D721Med (cell line): ENCODE results near the gene ACACA.

Source experiments
- DNase-seq: peaks from one replicate; pipeline ENCODE4 v3.0.0; 2011; ENCODE audit warnings: low spot score; ENCODE audit not compliant: insufficient read length
- FAIRE-seq: peaks from 2 replicates; lab custom pipeline; 2011; peaks lifted over from hg19 to GRCh38; lab: Jason Lieb, UNC
- TF ChIP-seq, protein P1 (sequence below): IDR thresholded peaks from 2 replicates; pipeline ENCODE4 v1.5.1; 2012; ENCODE audit warnings: mild to moderate bottlenecking, control low read depth; ENCODE audit not compliant: insufficient read depth; ENCODE audit errors: missing control alignments

The ACACA gene

GRCh38 chr17:37218849-37219248 lies 187.8 kb downstream of the ACACA start:
- no peak for FAIRE-seq
- DNase-seq = no peak
- TF ChIP-seq, protein P1, sequence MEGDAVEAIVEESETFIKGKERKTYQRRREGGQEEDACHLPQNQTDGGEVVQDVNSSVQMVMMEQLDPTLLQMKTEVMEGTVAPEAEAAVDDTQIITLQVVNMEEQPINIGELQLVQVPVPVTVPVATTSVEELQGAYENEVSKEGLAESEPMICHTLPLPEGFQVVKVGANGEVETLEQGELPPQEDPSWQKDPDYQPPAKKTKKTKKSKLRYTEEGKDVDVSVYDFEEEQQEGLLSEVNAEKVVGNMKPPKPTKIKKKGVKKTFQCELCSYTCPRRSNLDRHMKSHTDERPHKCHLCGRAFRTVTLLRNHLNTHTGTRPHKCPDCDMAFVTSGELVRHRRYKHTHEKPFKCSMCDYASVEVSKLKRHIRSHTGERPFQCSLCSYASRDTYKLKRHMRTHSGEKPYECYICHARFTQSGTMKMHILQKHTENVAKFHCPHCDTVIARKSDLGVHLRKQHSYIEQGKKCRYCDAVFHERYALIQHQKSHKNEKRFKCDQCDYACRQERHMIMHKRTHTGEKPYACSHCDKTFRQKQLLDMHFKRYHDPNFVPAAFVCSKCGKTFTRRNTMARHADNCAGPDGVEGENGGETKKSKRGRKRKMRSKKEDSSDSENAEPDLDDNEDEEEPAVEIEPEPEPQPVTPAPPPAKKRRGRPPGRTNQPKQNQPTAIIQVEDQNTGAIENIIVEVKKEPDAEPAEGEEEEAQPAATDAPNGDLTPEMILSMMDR = no peak

DNA sequence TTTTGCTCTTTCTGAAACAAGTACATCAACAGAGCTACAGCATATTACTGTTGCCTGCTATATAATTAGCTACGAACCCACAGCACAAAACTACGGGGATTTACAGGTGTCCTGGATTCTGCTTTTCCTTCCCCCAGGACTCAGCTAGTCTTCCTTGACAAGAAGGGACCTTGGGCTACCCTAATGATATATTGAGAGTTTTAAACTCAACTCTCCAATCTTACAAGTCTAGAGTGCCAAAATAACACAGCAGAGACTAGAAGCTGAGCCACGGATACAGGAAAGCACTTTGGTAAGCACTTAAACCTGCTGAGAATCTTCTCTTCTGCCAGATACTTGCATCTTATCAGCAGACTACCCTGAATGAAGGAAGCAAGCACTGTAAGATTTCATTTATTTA lies 192.2 kb downstream of the ACACA start:
- FAIRE-seq = no peak
- TF ChIP-seq, protein P1 = no peak

DNA sequence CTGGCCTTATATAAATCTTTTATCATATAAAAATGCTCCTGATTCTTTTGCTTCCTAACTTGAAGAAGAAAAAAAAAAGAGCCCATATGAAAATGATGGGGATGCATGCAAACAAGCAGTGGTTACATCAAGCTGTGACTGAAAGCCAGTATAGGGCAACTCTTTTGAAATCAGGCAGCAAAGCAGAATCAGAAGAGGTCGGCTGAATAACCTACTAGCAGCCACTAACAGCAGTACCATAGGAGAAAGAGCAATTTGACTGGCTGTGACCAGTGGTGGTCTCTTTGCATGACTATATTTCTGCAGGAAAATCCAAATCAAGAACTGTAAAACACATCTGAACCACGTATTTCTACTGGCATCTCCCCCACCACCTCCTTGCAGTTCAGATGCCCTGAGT lies 192.7 kb downstream of the ACACA start:
- FAIRE-seq (no peak), DNase-seq (no peak)
- TF ChIP-seq, protein P1 = no peak

More for the DNA sequence above, 192.2 kb downstream of the ACACA start:
- no peak for DNase-seq

GRCh38 chr17:37212179-37212578 lies 194.5 kb downstream of the ACACA start:
- FAIRE-seq (no peak), DNase-seq (no peak)
- TF ChIP-seq, protein P1 = peak; percentile 14

- TF ChIP-seq, protein P1 = no peak
- FAIRE-seq (no peak), DNase-seq (no peak)
Measured at GRCh38 chr17:37211136-37211535, 195.5 kb downstream of the ACACA start.

GRCh38 chr17:37207103-37207502 lies 199.5 kb downstream of the ACACA start:
- DNase-seq (no peak), FAIRE-seq (no peak)
- TF ChIP-seq, protein P1 = no peak

GRCh38 chr17:37206299-37206698 lies 200.3 kb downstream of the ACACA start:
- TF ChIP-seq, protein P1 = no peak
- FAIRE-seq = no peak
- no peak for DNase-seq
